IMR-90 (cell line): ENCODE measurements around the gene EIF4G3. TPM values are rescaled to one million over a fixed set of nuclear protein-coding genes. Genes with fewer than 3 reads are reported as not detected.

Experiments used
- ATAC-seq: fragments of 200-7000 bp; cut with Tn5 transposase; 2 replicates; pipeline ENCODE4 v1.9.1; 2020; ENCODE audit warnings: low read depth, mild to moderate bottlenecking, moderate library complexity
- BruUV-seq: library from RNA; stranded (reverse); fragments of 400-500 nt; replicated peaks from 2 replicates; lab custom pipeline; 2021; lab: Mats Ljungman, UMichigan
- CTCF ChIA-PET: fragments of 300-600 bp; formaldehyde crosslinking; extraction: SDS; loops from one replicate; lab custom pipeline; 2021; ENCODE audit warnings: antibody characterized with exemption; lab: Yijun Ruan, JAX
- POLR2A ChIA-PET: fragments of 300-600 bp; sonication (Branson Sonifier 250); formaldehyde crosslinking; loops from one replicate; lab custom pipeline; 2022; ENCODE audit warnings: antibody characterized with exemption; ENCODE audit not compliant: unreplicated experiment; lab: Charles Lee
- DNase-seq: peaks from one replicate; pipeline ENCODE4 v3.0.0; 2013
- H2AFZ ChIP-seq: replicated peaks from 2 replicates; pipeline ENCODE3; 2013; ENCODE audit warnings: low read length, mild to moderate bottlenecking; ENCODE audit not compliant: poor library complexity
- H2AK5ac ChIP-seq: 2 replicates; pipeline ENCODE4 v1.6.1; 2013; ENCODE audit warnings: low read depth, low read length, inconsistent platforms
- H2AK9ac ChIP-seq: replicated peaks from 2 replicates; pipeline ENCODE3; 2013; ENCODE audit warnings: mild to moderate bottlenecking, low read depth, low read length, moderate library complexity; ENCODE audit not compliant: poor library complexity
- H2BK120ac ChIP-seq: 2 replicates; pipeline ENCODE4 v1.6.1; 2013; ENCODE audit warnings: low read depth, low read length, inconsistent platforms
- H2BK15ac ChIP-seq: 3 replicates; pipeline ENCODE4 v1.6.1; 2013; ENCODE audit warnings: low read depth, low read length, inconsistent platforms
- H2BK20ac ChIP-seq: 2 replicates; pipeline ENCODE4 v1.6.1; 2013; ENCODE audit warnings: low read depth, mild to moderate bottlenecking, inconsistent platforms, low read length, moderate library complexity
- H2BK5ac ChIP-seq: 2 replicates; pipeline ENCODE4 v1.6.1; 2013; ENCODE audit warnings: mild to moderate bottlenecking, low read depth, low read length, inconsistent platforms; ENCODE audit not compliant: poor library complexity, severe bottlenecking
- H3K14ac ChIP-seq: replicated peaks from 2 replicates; pipeline ENCODE4 v1.6.1; 2013; ENCODE audit warnings: low read depth, low read length, inconsistent platforms
- H3K18ac ChIP-seq: 2 replicates; pipeline ENCODE4 v1.6.1; 2013; ENCODE audit warnings: low read depth, low read length, control low read depth
- H3K23ac ChIP-seq: 2 replicates; pipeline ENCODE4 v1.6.1; 2013; ENCODE audit warnings: low read depth, low read length, inconsistent platforms
- H3K27ac ChIP-seq: 2 replicates; pipeline ENCODE4 v1.5.1; 2013; ENCODE audit warnings: mild to moderate bottlenecking, control low read depth, low read length; ENCODE audit not compliant: insufficient read depth
- H3K27me3 ChIP-seq: 2 replicates; pipeline ENCODE4 v1.6.1; 2013; ENCODE audit warnings: low read length; ENCODE audit not compliant: control insufficient read depth, insufficient read depth
- H3K36me3 ChIP-seq: 2 replicates; pipeline ENCODE4 v1.6.1; 2013; ENCODE audit warnings: low read length, mixed read lengths; ENCODE audit not compliant: control insufficient read depth, insufficient read depth
- H3K4ac ChIP-seq: 2 replicates; pipeline ENCODE4 v1.6.1; 2013; ENCODE audit warnings: low read depth, low read length, inconsistent platforms
- H3K4me1 ChIP-seq: 2 replicates; pipeline ENCODE4 v1.6.1; 2013; ENCODE audit warnings: low read length, mixed read lengths; ENCODE audit not compliant: control insufficient read depth, insufficient read depth
- H3K4me2 ChIP-seq: 2 replicates; pipeline ENCODE4 v1.6.1; 2013; ENCODE audit warnings: low read depth, mild to moderate bottlenecking, control low read depth, low read length, moderate library complexity
- H3K4me3 ChIP-seq: 2 replicates; pipeline ENCODE4 v1.5.1; 2013; ENCODE audit warnings: low read depth, mild to moderate bottlenecking, control low read depth, low read length, moderate library complexity; ENCODE audit not compliant: insufficient read depth
- H3K56ac ChIP-seq: 2 replicates; pipeline ENCODE4 v1.6.1; 2013; ENCODE audit warnings: low read length, inconsistent platforms; ENCODE audit not compliant: insufficient read depth; ENCODE audit errors: extremely low read depth
- H3K79me1 ChIP-seq, 2 experiments: 2 replicates each; pipeline ENCODE4 v1.6.1; 2013; ENCODE audit warnings: low read length in 2 of 2, inconsistent platforms in 1 of 2, low read depth in 1 of 2
- H3K9ac ChIP-seq: 2 replicates; pipeline ENCODE4 v1.6.1; 2013; ENCODE audit warnings: low read depth, low read length, control low read depth
- H3K9me1 ChIP-seq: 2 replicates; pipeline ENCODE4 v1.6.1; 2013; ENCODE audit warnings: low read length, inconsistent platforms; ENCODE audit not compliant: insufficient read depth
- H3K9me3 ChIP-seq: 2 replicates; pipeline ENCODE4 v1.6.1; 2013; ENCODE audit warnings: low read length; ENCODE audit not compliant: control insufficient read depth, insufficient read depth
- H4K20me1 ChIP-seq: 2 replicates; pipeline ENCODE4 v1.6.1; 2013; ENCODE audit warnings: low read length, inconsistent platforms; ENCODE audit not compliant: insufficient read depth
- H4K5ac ChIP-seq: 2 replicates; pipeline ENCODE4 v1.6.1; 2013; ENCODE audit warnings: mild to moderate bottlenecking, low read depth, low read length, control low read depth
- H4K8ac ChIP-seq, 2 experiments: 2 replicates each; pipeline ENCODE4 v1.6.1; 2013; ENCODE audit warnings: low read depth in 2 of 2, low read length in 2 of 2, control low read depth in 1 of 2, inconsistent platforms in 1 of 2
- H4K91ac ChIP-seq: 2 replicates; pipeline ENCODE4 v1.6.1; 2013; ENCODE audit warnings: low read depth, low read length, inconsistent platforms; ENCODE audit not compliant: insufficient read depth
- BHLHE40 ChIP-seq: fragments of 150-350 bp; IDR thresholded peaks from 2 replicates; pipeline ENCODE4 v1.6.1; 2016; ENCODE audit warnings: mild to moderate bottlenecking, low read depth, low read length
- CEBPB ChIP-seq: IDR thresholded peaks from 2 replicates; pipeline ENCODE4 v1.6.1; 2012; ENCODE audit warnings: low read depth, low read length, improper control_type of control experiment
- CHD1 ChIP-seq: IDR thresholded peaks from 2 replicates; pipeline ENCODE4 v1.6.1; 2012; ENCODE audit warnings: low read depth, low read length, improper control_type of control experiment
- CTCF ChIP-seq: conservative IDR thresholded peaks from 2 replicates; pipeline ENCODE4 v1.5.1; 2012; ENCODE audit warnings: mild to moderate bottlenecking, low read depth, low read length, improper control_type of control experiment
- ELK1 ChIP-seq: fragments of 150-350 bp; IDR thresholded peaks from 2 replicates; pipeline ENCODE4 v1.6.1; 2016; ENCODE audit warnings: low read depth, mild to moderate bottlenecking, low read length, moderate library complexity, borderline replicate concordance
- FOS ChIP-seq: fragments of 150-350 bp; IDR thresholded peaks from 2 replicates; pipeline ENCODE4 v1.6.1; 2016; ENCODE audit warnings: low read depth, low read length
- MAZ ChIP-seq: IDR thresholded peaks from 2 replicates; pipeline ENCODE4 v1.6.1; 2012; ENCODE audit warnings: low read depth, mild to moderate bottlenecking, low read length, improper control_type of control experiment, moderate library complexity, borderline replicate concordance
- MXI1 ChIP-seq: IDR thresholded peaks from 2 replicates; pipeline ENCODE4 v1.6.1; 2012; ENCODE audit warnings: low read depth, mild to moderate bottlenecking, low read length, moderate library complexity, borderline replicate concordance
- NFE2L2 ChIP-seq: fragments of 150-350 bp; IDR thresholded peaks from 2 replicates; pipeline ENCODE4 v1.6.1; 2016; ENCODE audit warnings: low read depth, mild to moderate bottlenecking, low read length
- POLR2A ChIP-seq: IDR thresholded peaks from 2 replicates; pipeline ENCODE4 v1.6.1; 2012; ENCODE audit warnings: mild to moderate bottlenecking, low read depth, low read length
- RAD21 ChIP-seq: IDR thresholded peaks from 2 replicates; pipeline ENCODE4 v1.6.1; 2012; ENCODE audit warnings: low read length, improper control_type of control experiment
- RCOR1 ChIP-seq: IDR thresholded peaks from 2 replicates; pipeline ENCODE4 v1.6.1; 2012; ENCODE audit warnings: mild to moderate bottlenecking, low read length, improper control_type of control experiment; ENCODE audit not compliant: insufficient replicate concordance
- RFX5 ChIP-seq: IDR thresholded peaks from 2 replicates; pipeline ENCODE4 v1.8.0; 2012; ENCODE audit warnings: low read depth, mild to moderate bottlenecking, low read length, moderate library complexity
- SMC3 ChIP-seq: fragments of 150-350 bp; IDR thresholded peaks from 2 replicates; pipeline ENCODE4 v1.6.1; 2016; ENCODE audit warnings: low read depth, mild to moderate bottlenecking, antibody characterized with exemption, low read length, moderate library complexity
- USF2 ChIP-seq: fragments of 150-350 bp; IDR thresholded peaks from 2 replicates; pipeline ENCODE4 v1.6.1; 2017; ENCODE audit warnings: mild to moderate bottlenecking, antibody characterized with exemption, low read length, low read depth
- WGBS, 2 experiments: methylation state at CpG; one replicate each; pipeline versions ENCODE4 v1.1.5 to v1.1.7; 2013; ENCODE audit warnings: missing lambda C conversion rate in 2 of 2; ENCODE audit not compliant: insufficient read length in 1 of 2; ENCODE audit errors: extremely low coverage in 2 of 2; 5-methylcytosine and 5-hydroxymethylcytosine counted together
- dilution Hi-C: fragments of 300-500 bp; cut with HindIII; formaldehyde crosslinking; loops from one replicate; pipeline ENCODE4 v1.14.3; 2018; ENCODE audit warnings: low sequenced_read_pairs; ENCODE audit not compliant: unreplicated experiment
- in situ Hi-C: fragments of 300-500 bp; cut with MboI; formaldehyde crosslinking; loops from 3 replicates; pipeline ENCODE4 v1.14.3; 2019; ENCODE audit warnings: low sequenced_read_pairs, inconsistent platforms, mixed read lengths
- intact Hi-C: fragments of 100-400 bp; cut with micrococcal nuclease; formaldehyde crosslinking; loops from 2 replicates; pipeline ENCODE4 v1.10.0; 2022
- polyA plus RNA-seq, 3 experiments: library from polyadenylated mRNA; depleted of rRNA; stranded (reverse); fragments of >200 nt; gene quantifications; 2 replicates each; pipeline ENCODE4 v1.2.3, GENCODE V29; 2012; ENCODE audit warnings: low replicate concordance in 1 of 3
- total RNA-seq: library from RNA; depleted of rRNA; stranded (reverse); fragments of >200 nt; gene quantifications from 2 replicates; pipeline ENCODE4 v1.2.3, GENCODE V29; 2012

The EIF4G3 gene
- total and polyA plus RNA-seq, 2 of the 4 experiments (the other 2 are of a cell fraction) = 25.8 to 49.2 TPM

DNA sequence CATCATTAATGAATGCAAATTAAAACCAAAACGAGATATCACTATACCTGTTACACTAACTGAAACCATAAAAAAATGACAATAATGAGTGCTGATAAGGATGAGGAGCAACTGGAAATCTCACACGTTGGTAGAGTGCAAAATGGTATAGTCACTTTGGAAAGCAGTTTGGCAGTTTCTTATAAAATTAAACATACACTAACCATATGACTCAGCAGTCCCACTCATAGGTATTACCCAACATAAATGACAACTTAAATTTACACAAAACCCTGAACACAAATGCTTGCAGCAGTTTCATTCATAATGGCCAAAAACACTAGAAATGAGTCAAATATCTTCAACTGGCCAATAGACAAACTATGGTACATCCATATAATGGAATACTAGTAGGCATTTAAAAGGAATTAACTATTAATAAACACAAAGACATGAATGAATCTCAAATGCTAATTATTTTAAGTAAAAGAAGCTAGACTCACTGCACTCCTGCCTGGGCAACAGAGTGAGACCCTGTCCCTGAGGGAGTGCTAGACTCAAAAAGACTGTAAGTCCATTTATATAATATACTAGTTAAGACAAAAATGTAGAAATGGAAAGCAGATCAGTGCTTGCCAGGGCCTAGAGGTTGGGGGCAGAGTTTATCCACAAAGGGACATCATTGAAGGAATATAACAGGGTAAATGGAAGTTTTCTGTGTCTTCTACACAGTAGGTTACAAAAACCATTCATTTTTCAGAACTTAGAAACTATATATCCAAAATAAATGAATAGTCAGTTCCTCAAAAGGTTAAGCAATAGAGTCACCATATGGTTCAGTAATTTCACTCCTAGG, 77.4 kb downstream of the EIF4G3 start:
- Histone ChIP-seq H2BK20ac (no peak overlapping the region), H4K8ac (no peak overlapping the region), H2BK120ac (no peak overlapping the region), H2AFZ (no peak overlapping the region), H3K14ac (no peak overlapping the region), H2BK15ac (no peak overlapping the region), H3K79me1 (peaks cover 24 to 61% of the 10 kb centered on the region in 2 experiments), H3K4me2 (no peak overlapping the region), H3K9me3 (peaks cover 3% of the 10 kb centered on the region; the same call in 1 of the 2 replicates), H3K4ac (no peak overlapping the region), H4K20me1 (peaks cover 6% of the 10 kb centered on the region), H3K9ac (no peak overlapping the region), H3K27me3 (no peaks in the 10 kb centered on the region), H3K9me1 (no peaks in the 10 kb centered on the region; the same call in 1 of the 2 replicates), H2BK5ac (no peak overlapping the region), H2AK5ac (no peak overlapping the region), H3K56ac (no peak overlapping the region), H3K18ac (no peak overlapping the region), H4K91ac (no peak overlapping the region), H3K27ac (no peak overlapping the region), H2AK9ac (no peak overlapping the region), H3K36me3 (peaks cover 6% of the 10 kb centered on the region), H3K23ac (no peak overlapping the region), H3K4me1 (no peaks in the 10 kb centered on the region; the same call in 1 of the 2 replicates), H4K5ac (no peak overlapping the region), H3K4me3 (no peak overlapping the region)
- ChIA-PET CTCF (no interaction called here), POLR2A (no interaction called here)
- dilution Hi-C loops = no loop called here
- no TSS peak for BruUV-seq
- intact Hi-C loops = no loop called here
- peak; percentile 82 for DNase-seq
- ATAC-seq = peak; percentile 35; the same call in 1 of the 2 replicates
- in situ Hi-C loops = no loop called here
- no CpG with 5 or more reads among the region's 2 CpGs for WGBS, 2 experiments
- TF ChIP-seq MXI1 (no peak), BHLHE40 (no peak), NFE2L2 (peak; percentile 61), POLR2A (no peak), CTCF (no peak), MAZ (no peak), CHD1 (no peak), USF2 (no peak), RAD21 (no peak), ELK1 (no peak), SMC3 (no peak), RFX5 (no peak), FOS (peak; percentile 60), RCOR1 (no peak), CEBPB (peak; percentile 84)
